Glutamatergic neuron (in vitro differentiated cells): ENCODE measurements around the gene MUC6. TPM values are rescaled to one million over a fixed set of nuclear protein-coding genes. Genes with fewer than 3 reads are reported as not detected.

ENCODE experiments used
- DNase-seq: peaks from one replicate; pipeline ENCODE4 v3.0.0; 2022
- H3K27ac Mint-ChIP-seq: one replicate; pipeline ENCODE4 v1.8.0; 2020; ENCODE audit warnings: mild to moderate bottlenecking, mixed read lengths, inconsistent platforms; ENCODE audit not compliant: unreplicated experiment
- H3K27me3 Mint-ChIP-seq: one replicate; pipeline ENCODE4 v1.8.0; 2020; ENCODE audit warnings: mild to moderate bottlenecking, moderate library complexity, mixed read lengths, inconsistent platforms; ENCODE audit not compliant: unreplicated experiment
- H3K36me3 Mint-ChIP-seq: one replicate; pipeline ENCODE4 v1.8.0; 2020; ENCODE audit warnings: mild to moderate bottlenecking, mixed read lengths, inconsistent platforms; ENCODE audit not compliant: unreplicated experiment
- H3K4me1 Mint-ChIP-seq: one replicate; pipeline ENCODE4 v1.8.0; 2020; ENCODE audit warnings: mild to moderate bottlenecking, low read depth, mixed read lengths, inconsistent platforms; ENCODE audit not compliant: unreplicated experiment
- H3K4me3 Mint-ChIP-seq: one replicate; pipeline ENCODE4 v1.8.0; 2020; ENCODE audit warnings: mild to moderate bottlenecking, mixed read lengths, inconsistent platforms; ENCODE audit not compliant: unreplicated experiment
- H3K9me3 Mint-ChIP-seq: one replicate; pipeline ENCODE4 v1.8.0; 2020; ENCODE audit warnings: mild to moderate bottlenecking, moderate library complexity, mixed read lengths, inconsistent platforms; ENCODE audit not compliant: unreplicated experiment
- CTCF ChIP-seq: fragments of 200-600 bp; sonication (generic); IDR thresholded peaks from one replicate; pipeline ENCODE4 v1.5.0; 2021; ENCODE audit not compliant: partially characterized antibody, unreplicated experiment
- total RNA-seq: library from RNA; stranded (reverse); fragmentation: NEBNext Ultra II Directional; extraction: Animal tissue kit (Norgen Biotek cat#: 25700); gene quantifications from one replicate; pipeline ENCODE4 v1.2.1, GENCODE V29; 2021; ENCODE audit not compliant: unreplicated experiment

The MUC6 gene
- total RNA-seq, 1 donor from 2014 or later: not detected

GRCh38 chr11:1022908-1023810 is 13.4 kb downstream of the MUC6 start:
- Mint-ChIP-seq H3K9me3 (peaks cover 15% of the 10 kb centered on the region), H3K27ac (peak overlapping the region; percentile 62), H3K4me1 (peaks cover 2% of the 10 kb centered on the region), H3K27me3 (peaks cover 12% of the 10 kb centered on the region), H3K4me3 (peak overlapping the region; percentile 5), H3K36me3 (peaks cover 15% of the 10 kb centered on the region)
- DNase-seq: no peak
- TF ChIP-seq CTCF: no peak

GRCh38 chr11:1022411-1022810 is 14.1 kb downstream of the MUC6 start:
- H3K4me1 Mint-ChIP-seq: peaks cover 5% of the 10 kb centered on the region
- H3K4me3 Mint-ChIP-seq: no peak overlapping the region
- peak overlapping the region; percentile 62 for H3K27ac Mint-ChIP-seq
- TF ChIP-seq CTCF: no peak
- H3K36me3 Mint-ChIP-seq: peaks cover 22% of the 10 kb centered on the region
- peaks cover 19% of the 10 kb centered on the region for H3K27me3 Mint-ChIP-seq
- H3K9me3 Mint-ChIP-seq: peaks cover 23% of the 10 kb centered on the region
- DNase-seq: no peak

GRCh38 chr11:1020211-1020905 is 16.2 kb downstream of the MUC6 start:
- peaks cover 39% of the 10 kb centered on the region for H3K27me3 Mint-ChIP-seq
- no peak for TF ChIP-seq CTCF
- no peak for DNase-seq
- H3K4me1 Mint-ChIP-seq: peaks cover 5% of the 10 kb centered on the region
- H3K36me3 Mint-ChIP-seq: peaks cover 34% of the 10 kb centered on the region
- peaks cover 38% of the 10 kb centered on the region for H3K9me3 Mint-ChIP-seq
- H3K4me3 Mint-ChIP-seq: no peak overlapping the region
- no peak overlapping the region for H3K27ac Mint-ChIP-seq

- Mint-ChIP-seq H3K27ac (no peak overlapping the region), H3K27me3 (peaks cover 44% of the 10 kb centered on the region), H3K4me1 (peaks cover 5% of the 10 kb centered on the region), H3K4me3 (no peak overlapping the region), H3K36me3 (peaks cover 34% of the 10 kb centered on the region), H3K9me3 (peaks cover 42% of the 10 kb centered on the region)
- TF ChIP-seq CTCF: no peak
- no peak for DNase-seq
Measured at GRCh38 chr11:1019321-1019910, 17.1 kb downstream of the MUC6 start.
